GM19438 (cell line): ENCODE data around the gene DUSP6.
A peak's percentile ranks its signal among the peaks of the same experiment; 100 is the strongest.

ENCODE experiments used
- ATAC-seq: cut with Tn5 transposase; IDR thresholded peaks from one replicate; pipeline ENCODE4 v1.9.1; 2021; ENCODE audit warnings: low read depth; ENCODE audit not compliant: unreplicated experiment

DUSP6 gene

DNA sequence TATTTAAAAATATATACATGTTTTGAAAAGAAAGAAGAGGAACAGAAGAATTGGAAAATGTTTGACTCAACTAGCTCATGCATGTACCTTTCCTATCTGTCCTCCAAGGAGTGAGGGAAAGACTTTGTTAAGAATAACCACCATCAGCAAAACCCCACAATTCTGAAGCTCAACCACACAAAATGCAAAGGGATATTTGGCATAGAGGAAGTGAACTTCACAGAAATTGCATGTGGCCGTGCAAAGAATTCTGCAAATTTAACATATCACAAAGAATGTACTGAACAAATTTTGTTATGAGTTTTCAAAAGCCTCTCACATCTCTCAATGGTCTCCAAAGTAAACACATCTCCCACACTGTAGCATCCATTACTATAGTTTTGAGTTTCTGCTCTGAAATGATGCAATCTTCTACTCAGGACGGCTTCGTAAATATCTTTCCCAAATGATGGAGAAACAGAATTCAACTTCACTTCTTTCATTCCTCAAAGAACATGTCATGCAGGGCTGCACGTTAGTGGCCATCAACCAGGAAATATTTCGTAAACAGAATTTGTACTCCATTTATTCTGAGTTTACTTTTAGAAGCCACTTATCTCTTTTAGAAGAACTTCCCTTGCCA is 17.6 kb downstream of the DUSP6 start:
- no peak for ATAC-seq

DNA sequence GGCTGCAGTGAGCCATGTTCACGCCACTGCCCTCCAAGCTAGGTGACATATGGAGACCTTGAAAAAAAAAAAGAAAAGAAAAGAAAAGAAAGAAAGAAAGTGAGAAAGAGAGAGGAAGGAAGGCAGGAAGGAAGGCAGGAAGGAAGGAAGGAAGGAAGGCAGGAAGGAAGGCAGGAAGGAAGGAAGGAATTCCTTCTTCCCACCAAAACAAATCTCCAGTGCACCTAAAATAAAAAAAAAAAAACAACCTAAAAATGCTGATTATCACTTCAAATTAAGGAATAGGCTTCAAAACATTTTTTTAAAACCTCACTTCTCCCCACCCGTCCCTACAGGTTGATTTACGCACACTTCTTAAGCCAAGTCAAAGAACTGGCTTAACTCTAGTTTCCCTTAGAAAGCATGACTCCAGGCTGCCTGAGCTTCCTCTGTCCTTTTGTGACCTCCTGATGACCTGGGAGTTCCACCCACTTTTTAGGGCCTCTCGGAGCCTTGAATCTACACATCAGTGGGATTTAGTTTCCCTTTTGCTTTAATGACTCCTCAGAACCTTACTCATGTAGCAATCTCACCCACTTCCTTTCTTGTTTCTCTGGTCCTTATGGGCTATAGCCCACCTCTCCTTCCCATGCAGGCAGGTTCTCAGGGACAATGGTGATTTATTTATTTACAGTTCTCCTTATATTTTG is 18.6 kb downstream of the DUSP6 start:
- ATAC-seq, result peak; percentile 87

DNA sequence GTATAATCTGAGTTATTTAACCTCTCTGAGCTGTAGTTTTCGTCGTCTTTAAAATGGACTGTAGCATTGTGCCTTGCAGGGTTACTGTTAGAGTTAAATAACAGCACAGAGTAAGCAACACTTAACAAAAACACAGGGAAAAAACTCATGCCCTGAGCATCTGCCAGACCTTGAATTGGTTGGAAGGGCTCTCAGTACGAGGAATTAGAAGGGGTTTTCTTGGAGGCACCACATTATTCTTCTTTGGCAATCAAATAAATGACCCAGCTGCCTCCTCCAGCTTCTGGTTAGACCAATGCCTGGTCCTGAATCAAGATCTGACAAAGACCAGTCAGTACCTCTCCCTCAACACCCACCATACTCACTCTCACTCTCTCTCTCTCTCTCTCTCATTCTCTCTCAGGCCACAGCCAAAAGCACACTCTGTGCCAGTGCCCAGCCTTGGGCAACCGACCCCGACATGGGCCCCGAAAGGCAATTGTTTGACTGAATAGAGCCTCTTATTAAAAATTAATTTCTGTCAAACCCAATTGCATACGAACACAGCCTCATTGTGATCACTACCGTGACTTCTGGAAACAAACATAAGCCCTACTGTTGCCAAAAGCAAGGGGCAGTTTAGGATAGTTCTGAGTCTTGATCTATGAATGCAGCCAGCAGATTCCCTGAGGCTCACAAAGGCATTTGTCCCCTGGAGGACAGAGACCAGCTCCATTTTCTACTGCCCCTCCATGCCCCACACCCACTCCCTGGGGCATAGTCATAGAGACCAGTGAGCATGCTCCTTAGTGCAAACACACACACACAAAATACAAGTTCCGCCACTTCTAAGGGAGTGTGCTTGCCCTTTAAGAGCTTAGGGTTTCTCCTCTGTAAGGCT is 23.9 kb downstream of the DUSP6 start:
- ATAC-seq, result no peak

DNA sequence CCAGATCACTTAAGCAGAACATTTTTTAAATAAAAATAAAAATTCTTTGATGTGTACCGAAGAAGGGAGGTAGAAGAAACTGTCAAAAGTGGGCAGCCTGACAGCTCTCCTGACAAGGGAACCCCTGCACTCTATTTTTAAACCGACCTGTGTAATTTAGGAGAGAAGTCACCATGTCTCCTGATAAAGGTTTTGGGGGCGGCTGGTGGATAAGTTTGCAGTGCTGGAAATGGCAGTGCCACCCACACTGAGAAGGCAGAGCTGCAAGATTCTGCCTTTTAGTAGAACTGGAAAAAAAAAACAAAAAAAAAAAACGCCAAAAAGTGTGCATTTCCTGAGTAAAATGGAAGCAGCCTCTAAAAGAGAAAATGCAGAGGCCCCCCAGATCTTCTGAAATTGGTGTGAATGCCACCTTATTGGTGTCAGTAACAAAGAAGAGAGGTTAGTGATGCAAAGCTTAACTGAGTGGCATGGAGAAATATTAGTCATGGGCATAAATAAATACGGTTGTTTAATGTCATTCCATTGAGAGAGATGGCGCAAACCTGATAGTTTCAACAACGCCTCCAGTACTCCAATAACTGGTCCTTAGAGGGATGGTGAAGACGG is 24.7 kb downstream of the DUSP6 start:
- no peak for ATAC-seq

- ATAC-seq, result no peak
These were observed 25.9 kb downstream of the DUSP6 start for GRCh38 chr12:89326239-89327040.

DNA sequence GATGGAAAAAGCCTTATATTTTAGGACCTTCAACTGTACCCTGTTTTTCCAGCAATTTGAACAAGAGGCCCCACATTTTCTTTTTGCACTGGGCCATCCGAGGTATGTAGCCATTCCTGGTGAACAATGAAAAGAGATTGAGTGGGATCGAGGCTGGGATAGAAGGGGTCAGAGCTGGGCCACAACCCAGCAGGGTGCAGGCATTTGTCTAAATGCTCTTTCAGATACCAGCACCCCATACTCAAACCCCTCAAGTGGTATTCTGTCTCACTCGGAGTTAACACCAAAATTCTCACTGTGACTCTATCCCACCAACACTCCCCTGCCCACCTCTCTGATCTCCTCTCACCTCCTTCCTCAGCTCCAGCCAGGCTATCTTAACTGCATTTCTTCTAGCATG is 26.8 kb downstream of the DUSP6 start:
- ATAC-seq, result no peak

DNA sequence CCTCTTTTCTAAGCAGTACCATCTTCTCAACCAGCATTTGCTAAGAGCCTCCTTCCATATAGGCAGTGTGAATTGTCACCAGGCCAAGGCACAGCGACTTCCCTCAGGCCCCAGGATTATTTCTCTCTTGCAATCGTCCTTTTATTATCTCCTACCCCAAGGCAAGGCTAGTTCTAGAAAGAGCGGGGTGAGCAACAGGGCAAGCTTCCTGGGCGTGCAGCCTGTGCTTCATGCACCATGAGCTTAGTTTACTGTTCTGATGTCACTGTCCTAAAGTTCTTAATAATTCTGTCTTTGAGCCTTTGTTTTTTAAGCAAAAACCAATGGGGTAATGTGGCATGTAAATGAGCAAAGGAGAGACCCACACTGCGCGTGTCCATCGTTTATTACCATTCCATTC is 27.9 kb downstream of the DUSP6 start:
- ATAC-seq, result no peak

GRCh38 chr12:89323568-89324218 is 28.6 kb downstream of the DUSP6 start:
- ATAC-seq, result no peak

GRCh38 chr12:89320735-89321134 is 31.6 kb downstream of the DUSP6 start:
- no peak for ATAC-seq

- ATAC-seq, result no peak
These were observed 32.7 kb downstream of the DUSP6 start for GRCh38 chr12:89319606-89320005.

GRCh38 chr12:89319122-89319521 is 33.2 kb downstream of the DUSP6 start:
- no peak for ATAC-seq

GRCh38 chr12:89316705-89317139 is 35.6 kb downstream of the DUSP6 start:
- ATAC-seq, result no peak

- ATAC-seq, result no peak
These were observed 38.1 kb downstream of the DUSP6 start for GRCh38 chr12:89314060-89314761.

GRCh38 chr12:89311703-89312293 is 40.5 kb downstream of the DUSP6 start:
- ATAC-seq, result no peak

- no peak for ATAC-seq
These were observed 42.5 kb downstream of the DUSP6 start for GRCh38 chr12:89309815-89310214.

DNA sequence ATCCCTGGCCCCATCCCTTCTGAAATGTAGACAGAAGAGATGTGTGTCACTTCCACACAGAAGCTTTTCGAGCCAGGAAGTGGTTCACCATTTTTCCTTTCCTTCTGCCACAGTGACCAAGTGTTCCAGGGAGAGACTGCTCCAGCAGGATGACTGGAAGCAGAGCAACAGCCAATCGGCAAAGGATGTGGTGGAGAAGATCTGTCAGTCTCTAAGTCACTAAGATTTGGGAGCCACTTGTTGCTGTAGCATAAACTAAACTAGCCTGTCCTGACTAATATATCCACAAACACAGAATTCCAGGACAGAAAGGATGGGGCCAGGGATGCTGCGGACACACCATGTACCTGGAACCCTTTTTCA is 42.9 kb downstream of the DUSP6 start:
- no peak for ATAC-seq

GRCh38 chr12:89307474-89308253 is 44.6 kb downstream of the DUSP6 start:
- ATAC-seq, result no peak

DNA sequence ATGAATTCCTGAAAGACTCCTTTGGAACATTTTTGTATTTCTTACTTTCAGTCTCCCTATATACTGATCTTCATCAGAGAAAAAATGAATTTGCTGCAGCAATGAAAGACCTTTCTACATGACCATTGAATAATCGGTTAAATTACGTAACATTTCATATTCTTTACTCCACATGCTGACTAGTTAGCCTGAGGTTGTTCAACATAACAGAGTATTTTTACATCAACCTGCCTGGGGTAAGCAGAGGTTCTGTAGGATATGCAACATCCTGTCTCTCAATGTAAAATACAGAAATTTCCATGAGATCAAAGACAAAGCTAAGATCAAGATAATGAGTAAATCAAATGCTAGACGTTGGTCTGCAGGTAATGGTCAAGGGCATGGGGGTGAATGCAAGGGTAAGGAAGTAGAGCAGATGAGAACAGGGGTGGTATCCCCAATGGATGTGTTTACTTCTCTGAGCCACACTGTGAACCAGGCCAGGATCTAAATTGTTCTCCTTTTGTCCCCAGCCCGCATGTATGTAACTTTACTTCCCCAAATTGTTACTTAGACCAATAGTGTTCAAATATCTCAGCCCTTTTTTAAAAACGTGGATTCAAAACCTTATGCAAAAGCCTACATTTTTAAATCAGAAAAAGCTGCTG is 45.4 kb downstream of the DUSP6 start:
- no peak for ATAC-seq
